Measurements from ENCODE around the gene CCDC138. TPM values are rescaled to one million over a fixed set of nuclear protein-coding genes. Genes with fewer than 3 reads are reported as not detected.

CCDC138 gene
- total RNA-seq, 4 donors from 2014 or later = 4.4 to 26.0 (median 9.8) TPM

DNA sequence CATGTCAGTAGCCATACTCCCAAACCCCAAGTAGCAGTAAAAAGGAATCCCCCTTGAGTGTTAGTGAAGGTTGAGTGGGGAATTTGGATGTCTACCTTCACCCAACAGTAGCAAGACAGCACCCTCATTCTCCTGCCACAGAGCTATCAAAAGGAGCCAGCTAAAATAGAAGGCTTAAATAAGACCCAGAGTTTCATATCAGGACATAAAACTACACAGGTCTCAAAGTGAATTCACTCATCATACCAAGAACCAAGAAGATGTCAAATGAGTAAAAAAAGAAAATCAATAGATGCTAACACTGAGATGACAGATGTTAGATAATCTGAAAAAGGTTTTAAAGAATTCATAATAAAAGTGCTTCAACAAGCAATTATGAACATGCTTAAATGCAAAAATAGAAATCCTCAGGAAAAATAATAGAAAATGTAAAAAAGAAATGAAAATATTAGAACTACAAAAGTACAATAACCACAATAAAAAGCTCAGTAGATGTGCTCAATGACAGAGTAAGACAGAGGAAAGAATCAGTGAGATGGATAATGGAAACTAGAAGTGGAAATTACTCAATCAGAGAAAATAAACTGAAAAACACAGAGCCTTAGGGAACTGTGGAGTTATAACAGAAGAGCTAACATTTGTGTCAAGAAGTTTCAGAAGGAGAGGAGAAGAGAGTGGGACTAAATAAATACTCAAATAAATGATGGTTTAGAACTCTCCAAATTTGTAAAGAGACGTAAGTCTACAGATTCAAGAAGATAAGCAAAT lies 111.9 kb downstream of the CCDC138 start:
- intact Hi-C loops (cut with DNase I; ENCODE audit: low total_unique reads) = no loop called here
- no peaks in the 10 kb centered on the region for H3K9me3 ChIP-seq

DNA sequence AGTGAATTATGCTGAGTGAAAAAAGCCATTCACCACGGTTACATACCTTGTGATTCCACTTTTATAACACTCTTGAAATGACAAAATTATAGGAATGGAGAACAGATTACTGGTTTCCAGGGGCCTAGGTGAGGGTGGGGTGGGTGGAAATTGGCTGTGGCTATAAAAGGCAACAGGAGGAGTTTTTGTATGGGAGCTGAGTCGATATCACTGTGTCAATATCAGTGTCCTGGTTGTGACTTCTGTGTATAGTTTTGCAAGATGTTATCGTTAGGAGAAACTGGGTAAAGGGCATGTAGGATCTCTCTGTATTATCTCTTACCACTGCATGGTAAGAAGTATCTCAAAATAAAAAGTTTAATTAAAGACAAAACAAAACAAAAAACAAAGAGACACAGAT lies 118.1 kb downstream of the CCDC138 start:
- intact Hi-C loops (cut with DNase I; ENCODE audit: low total_unique reads) = no loop called here
- DNase-seq = no peak
- TF ChIP-seq POLR2A (IDR thresholded peaks at IDR 0.05) = no peak
- TF ChIP-seq, protein P1, sequence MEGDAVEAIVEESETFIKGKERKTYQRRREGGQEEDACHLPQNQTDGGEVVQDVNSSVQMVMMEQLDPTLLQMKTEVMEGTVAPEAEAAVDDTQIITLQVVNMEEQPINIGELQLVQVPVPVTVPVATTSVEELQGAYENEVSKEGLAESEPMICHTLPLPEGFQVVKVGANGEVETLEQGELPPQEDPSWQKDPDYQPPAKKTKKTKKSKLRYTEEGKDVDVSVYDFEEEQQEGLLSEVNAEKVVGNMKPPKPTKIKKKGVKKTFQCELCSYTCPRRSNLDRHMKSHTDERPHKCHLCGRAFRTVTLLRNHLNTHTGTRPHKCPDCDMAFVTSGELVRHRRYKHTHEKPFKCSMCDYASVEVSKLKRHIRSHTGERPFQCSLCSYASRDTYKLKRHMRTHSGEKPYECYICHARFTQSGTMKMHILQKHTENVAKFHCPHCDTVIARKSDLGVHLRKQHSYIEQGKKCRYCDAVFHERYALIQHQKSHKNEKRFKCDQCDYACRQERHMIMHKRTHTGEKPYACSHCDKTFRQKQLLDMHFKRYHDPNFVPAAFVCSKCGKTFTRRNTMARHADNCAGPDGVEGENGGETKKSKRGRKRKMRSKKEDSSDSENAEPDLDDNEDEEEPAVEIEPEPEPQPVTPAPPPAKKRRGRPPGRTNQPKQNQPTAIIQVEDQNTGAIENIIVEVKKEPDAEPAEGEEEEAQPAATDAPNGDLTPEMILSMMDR (IDR thresholded peaks at IDR 0.05) = no peak
- Histone ChIP-seq H3K4me3 (no peak overlapping the region), H3K36me3 (no peaks in the 10 kb centered on the region), H3K27me3 (no peaks in the 10 kb centered on the region), H3K27ac (no peak overlapping the region), H3K9me3 (no peaks in the 10 kb centered on the region), H3K4me1 (no peaks in the 10 kb centered on the region)

More for the DNA sequence above, 111.9 kb downstream of the CCDC138 start:
- TF ChIP-seq POLR2A (IDR thresholded peaks at IDR 0.05) = no peak
- TF ChIP-seq, protein P1 (IDR thresholded peaks at IDR 0.05) = no peak
- Histone ChIP-seq H3K27me3 (no peaks in the 10 kb centered on the region), H3K36me3 (no peaks in the 10 kb centered on the region), H3K4me1 (no peaks in the 10 kb centered on the region), H3K27ac (no peak overlapping the region), H3K4me3 (no peak overlapping the region)
- DNase-seq = no peak

DNA sequence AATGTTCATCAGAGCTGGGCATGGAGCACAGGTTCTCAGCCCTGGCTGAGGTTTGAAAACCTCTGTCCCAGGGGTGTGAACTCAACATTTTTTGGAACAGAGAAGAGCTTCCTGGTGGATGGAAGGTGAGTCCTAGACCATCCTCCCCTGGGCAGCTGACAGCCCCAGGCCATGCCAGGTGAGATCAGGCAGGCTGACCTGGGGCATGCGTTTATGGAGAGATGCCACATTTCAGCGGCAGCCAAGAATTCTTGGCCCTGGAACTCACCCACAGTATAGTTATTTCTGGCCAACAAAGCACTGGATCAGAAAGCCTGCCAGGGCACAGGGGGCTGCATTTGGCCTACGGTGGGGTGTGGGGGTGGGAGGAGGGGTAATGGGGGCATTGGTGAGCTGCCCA lies 118.6 kb downstream of the CCDC138 start:
- Histone ChIP-seq H3K27me3 (no peaks in the 10 kb centered on the region), H3K4me3 (no peak overlapping the region), H3K9me3 (no peaks in the 10 kb centered on the region), H3K4me1 (no peaks in the 10 kb centered on the region), H3K36me3 (no peaks in the 10 kb centered on the region), H3K27ac (no peak overlapping the region)
- TF ChIP-seq, protein P1 (IDR thresholded peaks at IDR 0.05) = no peak
- no peak for TF ChIP-seq POLR2A (IDR thresholded peaks at IDR 0.05)
- DNase-seq = no peak
- intact Hi-C loops (cut with DNase I; ENCODE audit: low total_unique reads) = no loop called here

DNA sequence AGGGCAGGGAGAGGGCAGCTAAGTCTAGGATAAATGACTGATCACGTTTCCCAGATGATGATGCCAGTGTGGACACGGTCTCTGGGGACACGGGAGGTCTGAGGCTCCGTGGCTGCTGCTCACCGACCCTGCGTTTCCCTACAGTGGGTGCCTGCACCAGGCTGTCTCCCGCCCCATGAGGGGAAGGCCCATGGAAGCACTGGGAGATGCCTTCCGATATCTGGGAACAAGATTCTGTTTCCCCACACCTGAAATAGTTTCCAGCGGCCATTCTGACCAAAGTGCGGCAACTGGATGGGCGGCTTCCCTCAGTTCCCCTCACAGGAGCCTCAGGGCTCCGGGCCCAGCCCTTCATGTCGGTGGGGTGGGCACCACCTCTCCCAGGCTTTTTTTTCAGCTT lies 119.3 kb downstream of the CCDC138 start:
- no peak for DNase-seq

More for the DNA sequence above, 119.3 kb downstream of the CCDC138 start:
- no peak overlapping the region for H3K4me3 ChIP-seq
- H3K27ac ChIP-seq = no peak overlapping the region
- no peaks in the 10 kb centered on the region for H3K4me1 ChIP-seq
- intact Hi-C loops (cut with DNase I; ENCODE audit: low total_unique reads) = no loop called here
- H3K9me3 ChIP-seq = no peaks in the 10 kb centered on the region
- H3K27me3 ChIP-seq = no peaks in the 10 kb centered on the region
- no peaks in the 10 kb centered on the region for H3K36me3 ChIP-seq
- no peak for TF ChIP-seq POLR2A (IDR thresholded peaks at IDR 0.05)
- TF ChIP-seq, protein P1 (IDR thresholded peaks at IDR 0.05) = no peak
